Measurements from ENCODE around the gene TSPAN10. TPM values are rescaled to one million over a fixed set of nuclear protein-coding genes. Genes with fewer than 3 reads are reported as not detected.

Gene TSPAN10
- total and polyA plus RNA-seq, 2 of the 4 experiments (the other 2 are of a cell fraction) = 1.4 to 4.5 TPM

DNA sequence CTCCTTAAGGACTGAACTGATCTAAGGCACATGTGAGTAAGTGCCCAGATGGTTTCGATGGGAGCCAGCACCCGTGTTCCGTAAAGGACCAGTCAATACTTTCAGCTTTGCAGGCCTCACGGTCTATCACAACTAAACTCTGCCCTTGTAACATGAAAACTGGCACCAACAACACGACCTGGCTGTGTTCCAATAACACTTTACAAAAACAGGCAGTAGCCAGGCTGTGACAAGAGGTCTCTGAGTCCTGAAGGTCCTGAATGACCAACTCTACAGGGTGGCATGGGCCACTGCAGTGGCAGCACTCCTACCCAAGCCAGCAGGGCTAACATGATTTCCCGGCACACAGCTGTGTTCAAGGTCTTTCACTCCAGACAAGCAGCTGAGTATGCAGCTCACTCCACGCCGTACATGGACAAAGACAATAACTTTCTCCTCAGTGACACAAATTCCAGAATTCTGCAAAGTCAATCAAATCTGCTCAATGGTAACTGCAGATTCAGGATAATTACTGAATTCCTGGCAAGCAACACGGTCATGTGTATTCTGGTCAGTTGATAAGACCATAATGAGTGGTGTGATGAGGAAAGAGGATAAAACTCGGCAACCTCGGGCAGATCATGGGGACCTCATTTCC lies 15.4 kb upstream of the TSPAN10 start:
- H3K4me1 ChIP-seq (ENCODE audit: control insufficient read depth, insufficient read depth, low read length) = no peaks in the 10 kb centered on the region
- H4K5ac ChIP-seq (ENCODE audit: low read depth, low read length) = no peak overlapping the region
- POLR2A ChIA-PET (ENCODE audit: unreplicated experiment) = interaction anchor here (1.0 kb wide), 1 partner anchor 14 kb away, joined by 3 read pairs; no protein-coding TSS in a partner anchor
- no TSS peak for BruUV-seq (replicated peaks)
- CTCF ChIA-PET = no interaction called here
- no peak overlapping the region for H4K8ac ChIP-seq (ENCODE audit: low read depth in 2 of 2, low read length in 2 of 2)
- no peak overlapping the region for H2BK5ac ChIP-seq (ENCODE audit: low read depth, low read length, poor library complexity, severe bottlenecking)
- WGBS, 2 experiments (ENCODE audit: extremely low coverage in 2 of 2, insufficient read length in 1 of 2) = 68% methylated on average over 5 of the region's 11 CpGs; no CpG with 5 or more reads in 1 of the 2 experiments
- no peak for DNase-seq
- H2AK5ac ChIP-seq (ENCODE audit: low read depth, low read length) = no peak overlapping the region
- no peak overlapping the region for H3K27ac ChIP-seq (ENCODE audit: insufficient read depth, low read length)
- no peak overlapping the region for H2AFZ ChIP-seq (replicated peaks; ENCODE audit: low read length, poor library complexity)
- H4K20me1 ChIP-seq (ENCODE audit: insufficient read depth, low read length) = peaks cover 34% of the 10 kb centered on the region
- peaks cover 11% of the 10 kb centered on the region; the same call in 1 of the 2 replicates for H3K9me1 ChIP-seq (ENCODE audit: insufficient read depth, low read length)
- dilution Hi-C loops (cut with HindIII; ENCODE audit: low sequenced_read_pairs, unreplicated experiment) (no loop called here), intact Hi-C loops (cut with micrococcal nuclease) (no loop called here), in situ Hi-C loops (cut with MboI; ENCODE audit: low sequenced_read_pairs) (no loop called here)
- peaks cover 25 to 54% of the 10 kb centered on the region in 2 experiments for H3K79me1 ChIP-seq (ENCODE audit: low read depth in 1 of 2, low read length in 2 of 2)
- TF ChIP-seq CHD1 (IDR thresholded peaks at IDR 0.05; ENCODE audit: low read depth, low read length) (no peak), CEBPB (IDR thresholded peaks at IDR 0.05; ENCODE audit: low read depth, low read length) (no peak), BHLHE40 (IDR thresholded peaks at IDR 0.05; ENCODE audit: low read depth, low read length) (no peak), POLR2A (IDR thresholded peaks at IDR 0.05; ENCODE audit: low read depth, low read length) (no peak), RAD21 (IDR thresholded peaks at IDR 0.05; ENCODE audit: low read length) (no peak), FOS (IDR thresholded peaks at IDR 0.05; ENCODE audit: low read depth, low read length) (no peak), RFX5 (IDR thresholded peaks at IDR 0.05; ENCODE audit: low read depth, low read length) (no peak)
- no peaks in the 10 kb centered on the region for H3K9me3 ChIP-seq (ENCODE audit: control insufficient read depth, insufficient read depth, low read length)
- no peak overlapping the region for H3K4ac ChIP-seq (ENCODE audit: low read depth, low read length)
- H3K56ac ChIP-seq (ENCODE audit: extremely low read depth, insufficient read depth, low read length) = no peak overlapping the region
- no peak overlapping the region for H3K4me3 ChIP-seq (ENCODE audit: insufficient read depth, low read depth, low read length)
- no peaks in the 10 kb centered on the region for H3K27me3 ChIP-seq (ENCODE audit: control insufficient read depth, insufficient read depth, low read length)
- no peak overlapping the region for H3K23ac ChIP-seq (ENCODE audit: low read depth, low read length)
- H2BK120ac ChIP-seq (ENCODE audit: low read depth, low read length) = no peak overlapping the region
- no peak for ATAC-seq (ENCODE audit: low read depth)
- no peak overlapping the region for H2BK20ac ChIP-seq (ENCODE audit: low read depth, low read length)
- H2AK9ac ChIP-seq (replicated peaks; ENCODE audit: low read depth, low read length, poor library complexity) = no peak overlapping the region
- H4K91ac ChIP-seq (ENCODE audit: insufficient read depth, low read depth, low read length) = no peak overlapping the region
- no peak overlapping the region for H3K18ac ChIP-seq (ENCODE audit: low read depth, low read length)
- no peak overlapping the region for H2BK15ac ChIP-seq (ENCODE audit: low read depth, low read length)
- H3K14ac ChIP-seq (replicated peaks; ENCODE audit: low read depth, low read length) = no peak overlapping the region
- H3K9ac ChIP-seq (ENCODE audit: low read depth, low read length) = no peak overlapping the region
- H3K4me2 ChIP-seq (ENCODE audit: low read depth, low read length) = no peak overlapping the region
- peaks cover 52% of the 10 kb centered on the region for H3K36me3 ChIP-seq (ENCODE audit: control insufficient read depth, insufficient read depth, low read length)
